T-helper 17 cell (primary cell): ENCODE data around the gene MGAT5. TPM values are rescaled to one million over a fixed set of nuclear protein-coding genes. Genes with fewer than 3 reads are reported as not detected.
A peak's percentile ranks its signal among the peaks of the same experiment; 100 is the strongest.

Experiments
- ATAC-seq: fragments of 150-1000 bp; cut with Tn5 transposase; 2 replicates; pipeline ENCODE4 v1.10.0; 2021; ENCODE audit warnings: mild to moderate bottlenecking, moderate library complexity
- DNase-seq, 3 donors: peaks; one replicate each; pipeline versions ENCODE4 v3.0.0 to v3.0.0-alpha.2; 2020 to 2021
- H3K9me3 ChIP-seq: one replicate; pipeline ENCODE4 v1.7.0; 2013; ENCODE audit warnings: low read length, mild to moderate bottlenecking; ENCODE audit not compliant: control insufficient read depth, poor library complexity, severe bottlenecking
- H3K27ac Mint-ChIP-seq: one replicate; pipeline ENCODE4 v1.8.0; 2022; ENCODE audit warnings: mild to moderate bottlenecking, moderate library complexity, mixed read lengths
- H3K27me3 Mint-ChIP-seq: one replicate; pipeline ENCODE4 v1.8.0; 2022; ENCODE audit warnings: mixed read lengths
- H3K36me3 Mint-ChIP-seq: one replicate; pipeline ENCODE4 v1.8.0; 2022; ENCODE audit warnings: low read depth, mixed read lengths
- H3K4me1 Mint-ChIP-seq: one replicate; pipeline ENCODE4 v1.8.0; 2022; ENCODE audit warnings: mild to moderate bottlenecking, mixed read lengths
- H3K4me3 Mint-ChIP-seq: one replicate; pipeline ENCODE4 v1.8.0; 2022; ENCODE audit warnings: mild to moderate bottlenecking, moderate library complexity, mixed read lengths
- total RNA-seq, 4 donors: library from RNA in 2 of 4; stranded (reverse) in 2 of 4; gene quantifications; one replicate each; pipeline ENCODE4 v1.2.3 and lab custom pipeline; 2022 to 2026

MGAT5 gene
- total RNA-seq, 2 donors from 2014 or later: 120 to 127 TPM

DNA sequence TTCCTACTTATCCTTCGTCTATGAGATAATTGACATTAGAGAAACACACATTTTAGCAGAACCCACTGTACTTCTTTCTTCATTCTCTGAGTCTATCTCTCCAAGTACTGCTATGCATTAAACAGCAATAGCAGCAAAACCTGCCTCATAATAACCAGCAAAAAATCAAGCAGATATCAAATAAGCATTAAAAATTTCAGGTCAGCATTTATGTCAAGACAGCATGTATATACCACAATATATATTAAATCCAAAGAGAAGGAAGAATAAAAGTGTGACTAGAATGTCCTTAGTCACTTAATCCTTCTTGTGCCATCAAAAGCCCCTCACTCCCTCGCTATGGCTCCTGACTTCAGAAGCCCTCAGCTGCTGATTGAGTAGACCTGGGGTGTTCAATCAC, 131.3 kb downstream of the MGAT5 start:
- no peak for DNase-seq
- Mint-ChIP-seq H3K4me1 (peaks cover 24% of the 10 kb centered on the region), H3K27me3 (no peaks in the 10 kb centered on the region), H3K36me3 (peaks cover 6% of the 10 kb centered on the region), H3K4me3 (peak overlapping the region; percentile 63), H3K27ac (peak overlapping the region; percentile 83)
- no peak for ATAC-seq
- H3K9me3 ChIP-seq: no peaks in the 10 kb centered on the region

DNA sequence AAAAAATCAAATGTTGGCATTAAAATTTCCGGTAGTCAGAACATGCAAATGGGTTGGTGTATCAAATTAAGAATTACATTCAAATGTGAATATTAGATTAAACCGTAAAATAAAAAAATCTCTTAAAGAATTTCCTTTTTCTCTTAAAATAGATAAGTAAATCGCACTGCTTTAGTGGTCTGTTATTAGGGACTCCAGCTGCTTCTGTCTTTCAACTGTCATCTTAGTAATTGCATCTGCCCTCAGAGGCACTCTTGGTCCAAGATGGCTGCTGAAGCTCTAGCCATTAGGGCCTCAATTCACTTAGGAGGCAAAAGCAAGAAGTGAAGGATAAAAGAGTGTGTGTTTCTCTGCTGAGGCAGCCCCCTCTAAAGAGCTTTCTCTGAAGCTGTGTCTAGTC, 132.4 kb downstream of the MGAT5 start:
- ATAC-seq (no peak), DNase-seq (no peak)
- peaks cover 24% of the 10 kb centered on the region for H3K4me1 Mint-ChIP-seq
- H3K27ac Mint-ChIP-seq: peak overlapping the region; percentile 83
- peaks cover 11% of the 10 kb centered on the region for H3K36me3 Mint-ChIP-seq
- no peak overlapping the region for H3K4me3 Mint-ChIP-seq
- no peaks in the 10 kb centered on the region for H3K9me3 ChIP-seq
- H3K27me3 Mint-ChIP-seq: no peaks in the 10 kb centered on the region

DNA sequence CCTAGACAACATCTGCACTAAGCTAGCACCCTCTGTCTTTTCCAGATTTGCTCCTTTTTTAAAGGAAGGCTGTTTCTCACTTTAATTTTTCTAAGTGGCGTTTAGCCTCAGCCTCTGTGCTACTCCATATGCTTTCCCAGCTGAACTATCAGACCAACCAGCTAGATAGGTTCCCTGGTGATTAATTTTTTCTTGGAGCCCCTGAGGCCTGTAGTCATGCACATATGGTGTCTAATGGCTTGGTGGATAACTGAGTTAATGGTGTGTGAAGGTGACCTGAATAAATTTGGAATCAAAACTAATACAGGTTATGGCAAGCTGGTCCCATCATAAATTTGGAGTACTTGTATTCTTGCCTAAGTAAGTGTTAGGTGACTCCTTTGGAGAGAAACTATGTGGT, 135.5 kb downstream of the MGAT5 start:
- H3K36me3 Mint-ChIP-seq: peaks cover 11% of the 10 kb centered on the region
- ATAC-seq: no peak
- peaks cover 33% of the 10 kb centered on the region for H3K4me1 Mint-ChIP-seq

DNA sequence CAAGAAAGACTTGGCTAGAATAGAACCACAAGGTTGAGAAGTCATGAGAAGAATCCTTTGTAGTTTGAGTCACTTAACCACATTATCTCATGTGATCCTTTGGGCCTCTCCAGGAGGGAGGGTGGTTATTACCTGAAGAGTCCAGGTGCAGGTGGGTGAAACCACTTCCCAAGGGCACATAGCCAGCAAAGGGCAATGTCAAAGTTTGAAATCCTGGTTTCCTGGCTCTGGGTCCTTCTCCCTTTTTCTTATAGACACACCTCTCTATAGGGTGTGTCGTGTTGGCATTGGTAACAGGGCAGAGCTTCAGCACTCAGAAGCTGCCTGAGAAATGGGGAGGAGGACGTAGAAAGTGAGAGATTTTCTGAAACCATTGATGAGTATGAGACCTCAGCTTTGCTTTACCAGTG, 137.9 kb downstream of the MGAT5 start:
- H3K36me3 Mint-ChIP-seq: peaks cover 5% of the 10 kb centered on the region
- peak overlapping the region; percentile 41 for H3K27ac Mint-ChIP-seq
- no peaks in the 10 kb centered on the region for H3K27me3 Mint-ChIP-seq
- peak overlapping the region; percentile 1 for H3K4me3 Mint-ChIP-seq
- peaks cover 33% of the 10 kb centered on the region for H3K4me1 Mint-ChIP-seq
- no peaks in the 10 kb centered on the region for H3K9me3 ChIP-seq
- peak; percentile 71 for ATAC-seq
- no peak for DNase-seq

More for the DNA sequence above, 135.5 kb downstream of the MGAT5 start:
- Mint-ChIP-seq H3K27ac (peak overlapping the region; percentile 57), H3K4me3 (no peak overlapping the region), H3K27me3 (no peaks in the 10 kb centered on the region)
- DNase-seq: no peak
- no peaks in the 10 kb centered on the region for H3K9me3 ChIP-seq

DNA sequence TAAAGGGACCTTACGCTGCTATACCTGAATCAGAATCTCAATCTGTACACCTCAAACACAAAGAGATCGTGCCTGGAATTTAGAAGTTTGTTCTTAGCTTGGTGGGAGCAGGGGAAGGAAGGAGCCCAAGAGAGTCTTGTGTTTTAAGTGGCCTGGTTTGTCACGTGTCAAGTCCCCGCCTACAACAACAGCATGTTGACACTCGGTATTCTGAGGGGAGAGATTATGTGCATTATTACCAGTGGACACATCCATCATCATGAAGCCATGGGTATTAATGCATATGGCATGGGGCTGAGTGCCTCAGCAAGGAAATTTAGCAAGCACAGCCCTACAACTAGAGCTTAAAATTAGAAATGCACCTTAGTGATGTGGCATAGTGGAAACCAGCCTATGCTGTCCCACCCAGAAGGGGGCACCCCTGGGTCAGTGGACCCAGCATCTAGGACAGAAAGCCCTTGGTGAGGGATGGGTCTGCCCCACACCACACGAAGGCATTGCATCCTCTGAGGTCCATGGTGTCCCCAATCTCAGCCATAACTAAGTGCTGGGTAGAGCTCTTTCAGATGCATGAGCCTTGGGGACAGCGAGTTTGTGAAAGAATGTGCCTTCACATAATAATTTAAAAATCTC, 138.7 kb downstream of the MGAT5 start:
- H3K36me3 Mint-ChIP-seq: peaks cover 7% of the 10 kb centered on the region
- peak overlapping the region; percentile 41 for H3K27ac Mint-ChIP-seq
- no peaks in the 10 kb centered on the region for H3K9me3 ChIP-seq
- no peak overlapping the region for H3K4me3 Mint-ChIP-seq
- H3K4me1 Mint-ChIP-seq: peaks cover 36% of the 10 kb centered on the region
- DNase-seq: no peak
- ATAC-seq: no peak
- no peaks in the 10 kb centered on the region for H3K27me3 Mint-ChIP-seq

DNA sequence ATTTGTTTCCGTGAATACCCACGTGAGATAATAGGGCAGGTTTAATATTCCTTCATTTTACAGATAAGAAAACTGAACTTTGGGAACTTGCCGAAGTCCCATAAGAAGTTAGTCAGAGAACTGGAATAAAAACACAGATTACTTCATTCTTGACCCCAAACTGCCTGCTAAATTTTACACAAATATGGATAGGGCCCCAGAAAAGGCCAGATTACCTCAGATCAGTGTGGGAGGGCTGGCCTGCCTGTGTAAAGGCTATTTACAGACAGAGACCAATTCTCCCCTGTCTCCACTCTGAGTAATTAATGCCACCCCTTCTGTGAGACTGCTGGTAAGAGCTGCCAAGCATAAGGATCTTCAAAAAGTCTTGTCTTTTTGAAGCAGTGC, 139.2 kb downstream of the MGAT5 start:
- no peaks in the 10 kb centered on the region for H3K27me3 Mint-ChIP-seq
- no peaks in the 10 kb centered on the region for H3K9me3 ChIP-seq
- peaks cover 36% of the 10 kb centered on the region for H3K4me1 Mint-ChIP-seq
- peaks cover 7% of the 10 kb centered on the region for H3K36me3 Mint-ChIP-seq
- peak overlapping the region; percentile 45 for H3K27ac Mint-ChIP-seq
- ATAC-seq (no peak), DNase-seq (no peak)
- H3K4me3 Mint-ChIP-seq: no peak overlapping the region

DNA sequence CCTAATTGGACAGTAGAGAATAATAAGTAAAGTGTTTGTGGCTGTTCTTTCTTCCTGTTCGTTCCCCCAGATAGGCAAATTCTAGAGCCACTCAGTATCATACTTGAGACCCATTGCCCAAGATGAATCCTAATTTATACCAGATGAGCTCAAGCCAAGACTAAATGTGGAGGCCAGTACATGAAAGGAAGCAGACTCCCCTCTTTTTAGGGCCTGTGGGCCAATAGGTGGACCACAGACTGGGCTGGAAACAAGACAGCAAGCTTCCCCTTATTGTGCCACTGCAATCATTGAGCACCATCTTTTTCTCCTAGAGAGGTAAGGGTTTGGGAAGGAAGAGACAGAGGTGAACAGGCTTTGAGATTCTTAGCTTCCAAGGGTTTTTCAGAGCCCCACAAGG, 141.9 kb downstream of the MGAT5 start:
- Mint-ChIP-seq H3K36me3 (peaks cover 6% of the 10 kb centered on the region), H3K4me1 (peaks cover 40% of the 10 kb centered on the region), H3K27ac (peak overlapping the region; percentile 73), H3K4me3 (peak overlapping the region; percentile 33), H3K27me3 (no peaks in the 10 kb centered on the region)
- no peak for DNase-seq
- ATAC-seq: no peak
- H3K9me3 ChIP-seq: no peaks in the 10 kb centered on the region

DNA sequence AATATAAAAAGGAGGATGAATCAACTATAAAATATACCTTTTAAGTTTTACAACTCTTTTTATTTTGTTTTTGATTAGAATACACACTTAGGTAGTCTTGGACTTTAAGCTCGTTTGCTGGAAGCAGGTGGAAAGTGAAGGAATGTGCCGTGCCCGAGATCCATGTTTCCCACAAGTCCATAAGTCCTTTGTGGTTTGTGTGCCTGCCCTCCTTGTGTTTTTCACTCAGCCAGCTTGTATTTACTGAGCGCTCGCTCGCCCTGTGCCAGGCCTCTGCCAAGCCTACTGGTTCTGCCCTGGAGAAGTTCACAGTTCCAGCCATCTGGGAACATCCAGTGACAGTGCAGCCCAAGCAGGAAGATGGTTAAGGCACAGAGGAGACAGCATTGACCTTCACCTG, 142.6 kb downstream of the MGAT5 start:
- peaks cover 37% of the 10 kb centered on the region for H3K4me1 Mint-ChIP-seq
- ATAC-seq (no peak), DNase-seq (no peak)
- no peak overlapping the region for H3K4me3 Mint-ChIP-seq
- H3K36me3 Mint-ChIP-seq: peaks cover 6% of the 10 kb centered on the region
- peak overlapping the region; percentile 73 for H3K27ac Mint-ChIP-seq
- H3K27me3 Mint-ChIP-seq: no peaks in the 10 kb centered on the region
- no peaks in the 10 kb centered on the region for H3K9me3 ChIP-seq

DNA sequence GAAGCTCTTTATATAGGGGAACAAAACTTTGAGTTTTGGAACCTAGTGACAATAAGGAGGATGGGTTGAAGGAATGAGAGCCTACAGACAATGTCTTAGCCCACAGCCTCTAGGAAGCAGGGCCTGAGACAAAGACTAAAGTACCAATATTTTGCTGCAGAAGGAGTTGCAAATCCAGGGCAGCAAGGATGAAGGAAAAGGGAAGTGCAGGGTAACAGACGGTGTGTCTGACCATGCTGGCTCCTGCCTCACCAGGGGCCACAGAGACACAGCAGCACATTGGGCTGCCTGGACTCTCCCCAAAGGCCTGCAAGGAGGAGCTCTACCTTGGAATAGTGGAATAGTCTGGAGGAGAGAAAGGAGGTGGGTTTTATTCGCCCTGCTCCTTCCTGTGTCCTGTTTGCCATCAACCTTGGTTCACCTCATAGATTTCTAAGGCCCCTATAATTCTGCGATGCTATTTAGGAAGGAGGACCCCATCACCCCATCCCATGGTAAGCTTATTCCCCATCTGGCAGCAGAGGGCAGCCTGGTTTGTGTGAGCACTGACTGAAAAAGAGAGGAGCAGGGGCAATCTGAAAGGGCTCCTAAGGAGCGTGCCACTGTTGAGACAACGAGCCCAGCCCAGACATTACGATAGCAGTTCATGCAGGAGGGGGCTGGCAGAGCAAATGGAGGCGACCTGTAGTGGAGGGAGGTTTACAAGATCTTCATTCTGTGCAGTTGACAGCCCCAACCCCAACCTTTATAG, 143.4 kb downstream of the MGAT5 start:
- Mint-ChIP-seq H3K27ac (peak overlapping the region; percentile 73), H3K4me3 (no peak overlapping the region), H3K36me3 (peaks cover 6% of the 10 kb centered on the region), H3K27me3 (no peaks in the 10 kb centered on the region), H3K4me1 (peaks cover 30% of the 10 kb centered on the region)
- H3K9me3 ChIP-seq: no peaks in the 10 kb centered on the region
- ATAC-seq (no peak), DNase-seq (no peak)

DNA sequence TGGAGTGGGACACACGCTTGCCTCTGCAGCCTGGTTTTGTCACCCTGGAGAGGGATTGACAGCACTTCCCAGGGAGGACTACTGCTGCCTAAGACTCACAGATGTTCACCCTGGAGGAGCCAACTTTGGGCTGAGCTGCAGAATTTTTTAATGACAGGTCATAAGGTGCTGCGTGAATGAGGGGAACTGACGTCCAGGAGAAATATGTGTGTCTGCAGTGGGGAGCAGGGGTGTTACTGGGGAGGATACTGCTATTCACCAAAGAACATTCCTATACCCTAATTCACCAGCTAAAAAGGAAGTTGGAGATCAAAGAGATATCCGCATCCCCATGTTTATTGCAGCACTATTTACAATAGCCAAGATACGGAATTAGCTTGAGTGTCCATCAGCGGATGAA, 144.4 kb downstream of the MGAT5 start:
- H3K36me3 Mint-ChIP-seq: peaks cover 8% of the 10 kb centered on the region
- H3K9me3 ChIP-seq: no peaks in the 10 kb centered on the region
- DNase-seq (no peak), ATAC-seq (no peak)
- no peak overlapping the region for H3K4me3 Mint-ChIP-seq
- peak overlapping the region; percentile 73 for H3K27ac Mint-ChIP-seq
- H3K27me3 Mint-ChIP-seq: no peaks in the 10 kb centered on the region
- H3K4me1 Mint-ChIP-seq: peaks cover 31% of the 10 kb centered on the region

DNA sequence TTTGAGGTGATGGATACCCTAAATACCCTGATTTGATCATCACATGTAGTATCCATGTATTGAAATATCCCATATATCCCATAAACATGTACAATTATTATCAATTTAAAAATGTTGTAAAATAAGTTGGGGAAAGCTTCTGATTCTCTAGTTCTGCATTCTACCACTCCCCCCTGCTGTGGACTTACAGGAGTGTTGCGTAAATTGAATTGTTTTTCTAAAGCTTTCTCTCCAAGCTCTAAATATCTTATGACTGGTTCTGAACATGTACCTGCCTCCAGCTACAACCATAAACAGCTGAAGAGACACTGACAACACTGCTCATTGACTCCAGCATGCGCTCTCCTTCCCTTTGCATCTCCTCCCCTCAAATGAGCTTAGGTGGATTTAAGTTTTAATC, 145.2 kb downstream of the MGAT5 start:
- H3K9me3 ChIP-seq: no peaks in the 10 kb centered on the region
- H3K4me3 Mint-ChIP-seq: no peak overlapping the region
- ATAC-seq (no peak), DNase-seq (no peak)
- H3K27me3 Mint-ChIP-seq: no peaks in the 10 kb centered on the region
- peaks cover 35% of the 10 kb centered on the region for H3K4me1 Mint-ChIP-seq
- H3K36me3 Mint-ChIP-seq: peaks cover 13% of the 10 kb centered on the region
- H3K27ac Mint-ChIP-seq: peak overlapping the region; percentile 45

DNA sequence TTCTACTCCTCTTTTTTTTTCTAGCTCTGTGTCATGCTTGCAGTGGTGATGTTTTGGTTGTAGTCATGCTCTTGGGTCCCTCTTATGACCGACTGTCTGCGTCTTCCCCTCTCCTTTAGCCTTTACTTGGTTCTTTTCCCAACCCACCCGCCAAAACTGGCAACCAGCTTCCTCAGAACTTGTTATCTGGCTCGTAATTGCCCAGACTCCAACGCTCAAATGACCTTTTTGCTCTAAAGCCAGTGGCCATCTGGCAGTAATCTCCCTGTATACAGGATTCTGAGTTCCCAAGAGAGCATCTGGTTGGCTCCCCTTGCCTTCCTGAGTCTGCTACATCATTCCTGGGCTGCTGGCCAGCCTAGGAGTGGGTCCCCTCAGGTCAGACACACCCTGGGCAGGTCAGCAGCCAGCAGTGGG, 147.2 kb downstream of the MGAT5 start:
- ATAC-seq (no peak), DNase-seq (no peak)
- Mint-ChIP-seq H3K27ac (peak overlapping the region; percentile 80), H3K27me3 (no peaks in the 10 kb centered on the region), H3K4me3 (no peak overlapping the region), H3K4me1 (peaks cover 39% of the 10 kb centered on the region), H3K36me3 (peaks cover 13% of the 10 kb centered on the region)
- H3K9me3 ChIP-seq: no peaks in the 10 kb centered on the region

DNA sequence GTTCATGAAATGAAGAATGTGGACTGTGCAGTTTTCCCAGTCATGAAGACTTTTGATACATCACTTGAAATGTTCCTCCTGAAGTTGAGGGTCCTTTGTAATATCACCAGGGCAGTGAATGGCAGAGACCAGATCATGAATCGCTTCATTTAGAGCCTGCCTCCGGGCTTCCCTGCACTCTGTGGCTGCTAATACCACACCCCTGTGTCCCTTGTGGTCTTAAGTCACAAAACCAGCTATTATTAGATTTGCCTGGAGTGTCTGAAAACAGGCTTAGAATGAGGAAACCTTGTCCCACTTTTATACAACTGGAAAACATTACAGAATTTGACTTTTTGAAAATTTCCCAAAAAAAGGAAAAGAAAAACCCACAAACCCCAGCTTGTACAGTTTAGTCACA, 147.9 kb downstream of the MGAT5 start:
- ATAC-seq (no peak), DNase-seq (no peak)
- peak overlapping the region; percentile 80 for H3K27ac Mint-ChIP-seq
- H3K36me3 Mint-ChIP-seq: peaks cover 12% of the 10 kb centered on the region
- no peaks in the 10 kb centered on the region for H3K9me3 ChIP-seq
- H3K4me1 Mint-ChIP-seq: peaks cover 41% of the 10 kb centered on the region
- no peak overlapping the region for H3K4me3 Mint-ChIP-seq
- H3K27me3 Mint-ChIP-seq: no peaks in the 10 kb centered on the region

DNA sequence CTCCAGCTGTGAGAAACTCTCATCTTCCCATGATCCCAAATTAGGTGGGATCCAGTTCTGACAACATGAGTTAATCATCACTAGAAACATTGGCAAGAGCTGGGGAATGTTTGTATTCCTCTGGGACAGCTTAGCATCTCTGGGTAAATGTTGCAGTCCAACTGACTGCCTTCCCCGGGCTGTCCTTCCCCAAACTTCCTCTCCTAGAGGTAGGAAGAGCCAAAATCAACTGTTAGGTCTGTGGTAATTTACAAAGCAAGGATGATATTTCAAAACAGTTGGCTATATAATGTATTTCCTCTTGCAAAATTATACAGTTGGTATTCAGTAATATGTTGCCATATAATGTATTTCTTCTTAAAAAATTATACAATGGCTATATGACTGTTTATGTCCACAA, 148.5 kb downstream of the MGAT5 start:
- Mint-ChIP-seq H3K36me3 (peaks cover 10% of the 10 kb centered on the region), H3K4me1 (peaks cover 44% of the 10 kb centered on the region), H3K4me3 (no peak overlapping the region), H3K27me3 (no peaks in the 10 kb centered on the region), H3K27ac (peak overlapping the region; percentile 79)
- no peak for ATAC-seq
- H3K9me3 ChIP-seq: no peaks in the 10 kb centered on the region
- DNase-seq: no peak
